IPS-18c (cell line): ENCODE data around the gene DARS1.
"Not testable (repeated sequence)": the region's sequence is repeated elsewhere in the genome, so short reads cannot be mapped to it uniquely, and the experiment has no call there.

Source experiments
- H3K4me3 ChIP-seq: 2 replicates; pipeline ENCODE4 v1.7.0; 2013; ENCODE audit warnings: low read depth, mild to moderate bottlenecking, low read length, moderate library complexity; ENCODE audit not compliant: insufficient read depth
- H3K9me3 ChIP-seq: one replicate; pipeline ENCODE4 v1.6.1; 2013; ENCODE audit warnings: mild to moderate bottlenecking, low read length, moderate library complexity; ENCODE audit not compliant: control insufficient read depth, insufficient read depth

Gene DARS1

GRCh38 chr2:135882415-135882814 lies 103.0 kb downstream of the DARS1 start:
- H3K4me3 ChIP-seq: no peak overlapping the region
- H3K9me3 ChIP-seq: no peaks in the 10 kb centered on the region

GRCh38 chr2:135876770-135877169 lies 108.7 kb downstream of the DARS1 start:
- not testable (repeated sequence) for H3K4me3 ChIP-seq, H3K9me3 ChIP-seq

GRCh38 chr2:135876066-135876711 lies 109.2 kb downstream of the DARS1 start, which contains the start of gene MCM6:
TSS of gene MCM6 (minus strand) at chr2:135876443. CDS start at chr2:135876365, 78 bp downstream.
- H3K4me3 ChIP-seq: peak within 1 kb of the TSS; percentile 96
- H3K9me3 ChIP-seq: no peaks in the 10 kb centered on the region

- H3K9me3 ChIP-seq: no peaks in the 10 kb centered on the region
- peak overlapping the region; percentile 96 for H3K4me3 ChIP-seq
These were observed 109.8 kb downstream of the DARS1 start for GRCh38 chr2:135875491-135876065.

GRCh38 chr2:135874777-135875365 lies 110.6 kb downstream of the DARS1 start:
- Histone ChIP-seq H3K4me3 (peak overlapping the region; percentile 96), H3K9me3 (no peaks in the 10 kb centered on the region)

- Histone ChIP-seq H3K4me3 (no peak overlapping the region), H3K9me3 (no peaks in the 10 kb centered on the region)
These were observed 114.9 kb downstream of the DARS1 start for GRCh38 chr2:135870571-135870970.

GRCh38 chr2:135863233-135863632 lies 122.2 kb downstream of the DARS1 start:
- no peak overlapping the region for H3K4me3 ChIP-seq
- no peaks in the 10 kb centered on the region for H3K9me3 ChIP-seq

GRCh38 chr2:135862718-135863117 lies 122.7 kb downstream of the DARS1 start:
- Histone ChIP-seq H3K9me3 (no peaks in the 10 kb centered on the region), H3K4me3 (no peak overlapping the region)
